H1 (cell line): Measurements from ENCODE around the gene RNF187. TPM values are rescaled to one million over a fixed set of nuclear protein-coding genes. Genes with fewer than 3 reads are reported as not detected.

Experiments
- CTCF ChIA-PET: fragments of 300-600 bp; sonication (Branson Sonifier 250); formaldehyde crosslinking; loops from one replicate; lab custom pipeline; 2021; ENCODE audit not compliant: partially characterized antibody; lab: Charles Lee
- POLR2A ChIA-PET: fragments of 300-600 bp; sonication (Branson Sonifier 250); formaldehyde crosslinking; loops from one replicate; lab custom pipeline; 2021; ENCODE audit warnings: inconsistent platforms; ENCODE audit not compliant: partially characterized antibody; lab: Charles Lee
- DNase-seq, 2 experiments: peaks; one replicate each; pipeline versions ENCODE4 v3.0.0 to v3.0.0-alpha.2; 2010 to 2022; ENCODE audit warnings: low spot score in 2 of 2, low read depth in 1 of 2, mixed read lengths in 1 of 2
- FAIRE-seq: peaks from 2 replicates; lab custom pipeline; 2011; peaks lifted over from hg19 to GRCh38; lab: Jason Lieb, UNC
- H2AFZ ChIP-seq: 2 replicates; pipeline ENCODE4 v1.8.1; 2012; ENCODE audit warnings: low read length, inconsistent platforms
- H2AK5ac ChIP-seq: 2 replicates; pipeline ENCODE4 v1.6.1; 2013; ENCODE audit warnings: low read depth, low read length
- H2BK120ac ChIP-seq: replicated peaks from 2 replicates; pipeline ENCODE3; 2013; ENCODE audit warnings: low read depth, low read length, inconsistent platforms
- H2BK12ac ChIP-seq: 2 replicates; pipeline ENCODE4 v1.6.1; 2013; ENCODE audit warnings: low read depth, low read length
- H2BK15ac ChIP-seq: 2 replicates; pipeline ENCODE4 v1.6.1; 2013; ENCODE audit warnings: low read length
- H2BK20ac ChIP-seq: 2 replicates; pipeline ENCODE4 v1.6.1; 2013; ENCODE audit warnings: low read length
- H2BK5ac ChIP-seq: 2 replicates; pipeline ENCODE4 v1.6.1; 2013; ENCODE audit warnings: low read depth, low read length
- H3K14ac ChIP-seq: 2 replicates; pipeline ENCODE4 v1.6.1; 2013; ENCODE audit warnings: inconsistent platforms; ENCODE audit not compliant: insufficient read length
- H3K18ac ChIP-seq: 2 replicates; pipeline ENCODE4 v1.6.1; 2013; ENCODE audit warnings: low read length; ENCODE audit errors: extremely low read depth
- H3K23ac ChIP-seq: 2 replicates; pipeline ENCODE4 v1.6.1; 2013; ENCODE audit warnings: inconsistent platforms; ENCODE audit not compliant: insufficient read length
- H3K23me2 ChIP-seq: 2 replicates; pipeline ENCODE4 v1.6.1; 2013; ENCODE audit warnings: low read depth, low read length
- H3K27ac ChIP-seq: 2 replicates; pipeline ENCODE4 v1.6.1; 2011; ENCODE audit warnings: low read depth, low read length, inconsistent platforms
- H3K27me3 ChIP-seq, 4 experiments: replicated peaks in 1 of 4; 1 replicate in 1 of 4; 2 replicates in 3 of 4; pipeline versions ENCODE4 v1.6.1 to v1.8.1; 2011 to 2013; ENCODE audit warnings: low read length in 3 of 4, mild to moderate bottlenecking in 3 of 4, inconsistent platforms in 2 of 4, mixed read lengths in 2 of 4, moderate library complexity in 1 of 4; ENCODE audit not compliant: control insufficient read depth in 3 of 4, insufficient read depth in 3 of 4; ENCODE audit errors: extremely low read depth in 1 of 4
- H3K36me3 ChIP-seq, 4 experiments: 2 replicates each; pipeline versions ENCODE4 v1.6.1 to v1.8.1; 2011 to 2013; ENCODE audit warnings: mild to moderate bottlenecking in 4 of 4, low read length in 3 of 4, moderate library complexity in 2 of 4, control low read depth in 1 of 4, inconsistent platforms in 1 of 4; ENCODE audit not compliant: insufficient read depth in 4 of 4, control insufficient read depth in 2 of 4
- H3K4ac ChIP-seq: replicated peaks from 2 replicates; pipeline ENCODE3; 2013; ENCODE audit warnings: low read length, low read depth, mixed read lengths, inconsistent platforms; ENCODE audit not compliant: insufficient read length
- H3K4me1 ChIP-seq, 4 experiments: replicated peaks in 1 of 4; 1 replicate in 1 of 4; 2 replicates in 3 of 4; pipeline versions ENCODE4 v1.6.1 to v1.8.1; 2011 to 2013; ENCODE audit warnings: low read length in 3 of 4, inconsistent platforms in 2 of 4, mixed read lengths in 1 of 4; ENCODE audit not compliant: insufficient read depth in 4 of 4, control insufficient read depth in 3 of 4
- H3K4me2 ChIP-seq, 2 experiments: 2 replicates each; pipeline versions ENCODE4 v1.6.1 to v1.8.1; 2011 to 2013; ENCODE audit warnings: low read depth in 2 of 2, low read length in 2 of 2, control low read depth in 1 of 2, inconsistent platforms in 1 of 2, mild to moderate bottlenecking in 1 of 2; ENCODE audit not compliant: insufficient read depth in 1 of 2
- H3K4me3 ChIP-seq, 4 experiments: fragments of 200-600, 300-600 bp in 1 of 4; sonication (generic), shearing (Covaris generic), sonication (Bioruptor Twin) in 1 of 4; 2 replicates each; pipeline versions ENCODE4 v1.5.1 to v1.8.1; 2011 to 2016; ENCODE audit warnings: low read length in 4 of 4, low read depth in 3 of 4, control low read depth in 2 of 4, inconsistent platforms in 2 of 4, mild to moderate bottlenecking in 2 of 4, mixed read lengths in 1 of 4, moderate library complexity in 1 of 4; ENCODE audit not compliant: insufficient read depth in 2 of 4; ENCODE audit errors: extremely low read depth in 1 of 4
- H3K56ac ChIP-seq: replicated peaks from 2 replicates; pipeline ENCODE3; 2013; ENCODE audit warnings: low read depth, mild to moderate bottlenecking, mixed read lengths, low read length, inconsistent platforms; ENCODE audit not compliant: insufficient read length
- H3K79me1 ChIP-seq: 2 replicates; pipeline ENCODE4 v1.6.1; 2013; ENCODE audit warnings: low read depth, low read length, control low read depth
- H3K79me2 ChIP-seq, 2 experiments: 2 replicates each; pipeline versions ENCODE4 v1.6.1 to v1.8.1; 2012 to 2013; ENCODE audit warnings: low read length in 2 of 2, mild to moderate bottlenecking in 2 of 2, inconsistent platforms in 1 of 2; ENCODE audit not compliant: insufficient read depth in 2 of 2, control insufficient read depth in 1 of 2
- H3K9ac ChIP-seq, 4 experiments: replicated peaks in 1 of 4; 1 replicate in 1 of 4; 2 replicates in 3 of 4; pipeline versions ENCODE4 v1.6.1 to v1.8.1; 2011 to 2013; ENCODE audit warnings: low read depth in 3 of 4, low read length in 3 of 4, control low read depth in 2 of 4, mild to moderate bottlenecking in 2 of 4, moderate library complexity in 2 of 4, inconsistent platforms in 1 of 4; ENCODE audit errors: extremely low read depth in 1 of 4
- H3K9me3 ChIP-seq, 2 experiments: 2 replicates each; pipeline versions ENCODE4 v1.6.1 to v1.8.1; 2012 to 2013; ENCODE audit warnings: mild to moderate bottlenecking in 2 of 2, moderate library complexity in 2 of 2, control low read depth in 1 of 2, inconsistent platforms in 1 of 2, low read depth in 1 of 2, low read length in 1 of 2, mixed read lengths in 1 of 2; ENCODE audit not compliant: insufficient read depth in 2 of 2
- H4K20me1 ChIP-seq, 2 experiments: replicated peaks in 1 of 2; 2 replicates each; pipeline versions ENCODE3 to v1.8.1; 2011 to 2013; ENCODE audit warnings: inconsistent platforms in 2 of 2, low read length in 2 of 2, mild to moderate bottlenecking in 1 of 2; ENCODE audit not compliant: insufficient read depth in 2 of 2, control insufficient read depth in 1 of 2
- H4K5ac ChIP-seq: 2 replicates; pipeline ENCODE4 v1.6.1; 2013; ENCODE audit warnings: low read length, low read depth, mixed read lengths, inconsistent platforms; ENCODE audit not compliant: insufficient read length
- H4K8ac ChIP-seq: 2 replicates; pipeline ENCODE4 v1.8.0; 2013; ENCODE audit warnings: mild to moderate bottlenecking, moderate library complexity, low read length, inconsistent platforms; ENCODE audit not compliant: insufficient read depth; ENCODE audit errors: extremely low read depth
- H4K91ac ChIP-seq: replicated peaks from 2 replicates; pipeline ENCODE3; 2013; ENCODE audit warnings: low read length, mixed read lengths, inconsistent platforms; ENCODE audit not compliant: insufficient read length
- CBX8 ChIP-seq: fragments of 300-800, 300-1000 bp; sonication (generic); IDR thresholded peaks from 2 replicates; pipeline ENCODE4 v1.7.1; 2016; ENCODE audit warnings: low read depth, low read length, borderline replicate concordance
- CHD1 ChIP-seq: IDR thresholded peaks from 2 replicates; pipeline ENCODE4 v1.6.1; 2012; ENCODE audit warnings: low read depth, low read length, improper control_type of control experiment
- CTBP2 ChIP-seq: IDR thresholded peaks from 2 replicates; pipeline ENCODE4 v1.7.0; 2011; ENCODE audit warnings: borderline replicate concordance, mild to moderate bottlenecking, moderate library complexity, mixed read lengths, low read length; ENCODE audit not compliant: insufficient read depth, insufficient read length
- EGR1 ChIP-seq: IDR thresholded peaks from 2 replicates; pipeline ENCODE4 v1.6.1; 2011; ENCODE audit warnings: low read depth, low read length, borderline replicate concordance
- JUND ChIP-seq: IDR thresholded peaks from 2 replicates; pipeline ENCODE4 v1.6.1; 2011; ENCODE audit warnings: mild to moderate bottlenecking, improper control_type of control experiment, low read length
- POLR2A ChIP-seq, 2 experiments: IDR thresholded peaks; 1 replicate in 1 of 2; 2 replicates in 1 of 2; pipeline ENCODE4 v1.6.1; 2011; ENCODE audit warnings: low read depth in 2 of 2, low read length in 2 of 2, mild to moderate bottlenecking in 2 of 2; ENCODE audit errors: control extremely low read depth in 1 of 2
- RBBP5 ChIP-seq: IDR thresholded peaks from 2 replicates; pipeline ENCODE4 v1.7.1; 2012; ENCODE audit warnings: low read depth, mild to moderate bottlenecking, inconsistent platforms, low read length, moderate library complexity, borderline replicate concordance
- RNF2 ChIP-seq: fragments of 200-900, 300-1000 bp; sonication (generic); IDR thresholded peaks from 2 replicates; pipeline ENCODE4 v1.7.1; 2016; ENCODE audit warnings: borderline replicate concordance, low read depth, mild to moderate bottlenecking, antibody characterized with exemption, low read length; ENCODE audit not compliant: poor library complexity, severe bottlenecking; ENCODE audit errors: missing control alignments
- RXRA ChIP-seq: IDR thresholded peaks from 2 replicates; pipeline ENCODE4 v1.6.1; 2011; ENCODE audit warnings: low read depth, mild to moderate bottlenecking, low read length, moderate library complexity; ENCODE audit not compliant: insufficient read depth
- SP2 ChIP-seq: IDR thresholded peaks from 2 replicates; pipeline ENCODE4 v1.6.1; 2012; ENCODE audit warnings: mild to moderate bottlenecking, low read length, inconsistent platforms
- TAF7 ChIP-seq: optimal IDR thresholded peaks from 2 replicates; pipeline ENCODE3; 2011; ENCODE audit warnings: low read depth, mild to moderate bottlenecking, inconsistent platforms, low read length, moderate library complexity, borderline replicate concordance
- WGBS, 2 experiments: shearing (Covaris generic) in 1 of 2; methylation state at CpG; one replicate each; pipeline versions ENCODE4 v1.1.6 to v1.1.7; 2013 to 2015; ENCODE audit warnings: low lambda C conversion rate in 2 of 2, mixed read lengths in 2 of 2, inconsistent platforms in 1 of 2, low coverage in 1 of 2, missing lambda C conversion rate in 1 of 2; ENCODE audit not compliant: insufficient replicate concordance in 2 of 2, insufficient coverage in 1 of 2, insufficient read length in 1 of 2; ENCODE audit errors: extremely low coverage in 1 of 2, missing lambda C conversion rate in 1 of 2; 5-methylcytosine and 5-hydroxymethylcytosine counted together
- polyA plus RNA-seq, 7 experiments: library from polyadenylated mRNA; depleted of rRNA in 3 of 7; stranded (reverse) in 5 of 7; unstranded in 2 of 7; fragments of >200 nt in 5 of 7; fragments of 200-250 nt in 2 of 7; gene quantifications; 1 replicate in 5 of 7; 2 replicates in 1 of 7; 4 replicates in 1 of 7; pipeline versions ENCODE4 v1.2.1 to v1.2.3, GENCODE V29; 2011 to 2013; ENCODE audit warnings: missing spikeins in 2 of 7, mixed read lengths in 2 of 7
- total RNA-seq: library from RNA; stranded (reverse); fragmentation: NEBNext Ultra II Directional; extraction: Animal tissue kit (Norgen Biotek cat#: 25700); gene quantifications from 2 replicates; pipeline ENCODE4 v1.2.1, GENCODE V29; 2021

The RNF187 gene
- total and polyA plus RNA-seq, 2 of the 8 experiments (the other 6 are each of a cell fraction or from before 2014, with no cell fraction given), result 47.0 to 113 TPM

GRCh38 chr1:228538831-228539230, 51.6 kb downstream of the RNF187 start:
- Histone ChIP-seq H3K27me3 (peaks cover 32 to 81% (median 59%) of the 10 kb centered on the region in 4 experiments), H3K9me3 (peaks cover 4 to 60% of the 10 kb centered on the region in 2 experiments; a peak in 2 of 4 replicates), H3K4me2 (no peak overlapping the region), H2BK15ac (no peak overlapping the region), H3K4ac (no peak overlapping the region), H2BK20ac (no peak overlapping the region), H4K20me1 (no peaks in the 10 kb centered on the region), H3K79me2 (no peaks in the 10 kb centered on the region), H2AK5ac (no peak overlapping the region), H3K14ac (no peak overlapping the region), H3K27ac (no peak overlapping the region), H4K8ac (no peak overlapping the region), H3K79me1 (no peaks in the 10 kb centered on the region), H2AFZ (no peak overlapping the region), H3K9ac (no peak overlapping the region), H3K18ac (no peak overlapping the region), H3K23ac (no peak overlapping the region), H2BK5ac (no peak overlapping the region), H2BK120ac (no peak overlapping the region), H3K4me3 (no peak overlapping the region), H3K4me1 (no peaks in the 10 kb centered on the region), H3K56ac (no peak overlapping the region), H4K91ac (no peak overlapping the region), H3K23me2 (no peaks in the 10 kb centered on the region), H2BK12ac (no peak overlapping the region), H3K36me3 (no peaks in the 10 kb centered on the region), H4K5ac (no peak overlapping the region)
- no peak for FAIRE-seq
- TF ChIP-seq RXRA (no peak), POLR2A (IDR thresholded peaks at IDR 0.05; ENCODE audit: control extremely low read depth in 1 of 2, low read depth in 2 of 2, low read length in 2 of 2) (no peak), SP2 (no peak), CBX8 (no peak), CTBP2 (no peak), CHD1 (no peak), RBBP5 (no peak), JUND (no peak), RNF2 (no peak), EGR1 (no peak), TAF7 (no peak)
- 60% methylated on average over 3 of the region's 3 CpGs; no CpG with 5 or more reads in 1 of the 2 experiments for WGBS, 2 experiments
- ChIA-PET CTCF (no interaction called here), POLR2A (no interaction called here)
- DNase-seq, result no peak
